ENCODE data around the gene SPDYE1. TPM values are rescaled to one million over a fixed set of nuclear protein-coding genes. Genes with fewer than 3 reads are reported as not detected.
"Not testable (repeated sequence)": the region's sequence is repeated elsewhere in the genome, so short reads cannot be mapped to it uniquely, and the experiment has no call there.

Gene SPDYE1
- total RNA-seq, 1 experiment from 2014 or later: not detected

DNA sequence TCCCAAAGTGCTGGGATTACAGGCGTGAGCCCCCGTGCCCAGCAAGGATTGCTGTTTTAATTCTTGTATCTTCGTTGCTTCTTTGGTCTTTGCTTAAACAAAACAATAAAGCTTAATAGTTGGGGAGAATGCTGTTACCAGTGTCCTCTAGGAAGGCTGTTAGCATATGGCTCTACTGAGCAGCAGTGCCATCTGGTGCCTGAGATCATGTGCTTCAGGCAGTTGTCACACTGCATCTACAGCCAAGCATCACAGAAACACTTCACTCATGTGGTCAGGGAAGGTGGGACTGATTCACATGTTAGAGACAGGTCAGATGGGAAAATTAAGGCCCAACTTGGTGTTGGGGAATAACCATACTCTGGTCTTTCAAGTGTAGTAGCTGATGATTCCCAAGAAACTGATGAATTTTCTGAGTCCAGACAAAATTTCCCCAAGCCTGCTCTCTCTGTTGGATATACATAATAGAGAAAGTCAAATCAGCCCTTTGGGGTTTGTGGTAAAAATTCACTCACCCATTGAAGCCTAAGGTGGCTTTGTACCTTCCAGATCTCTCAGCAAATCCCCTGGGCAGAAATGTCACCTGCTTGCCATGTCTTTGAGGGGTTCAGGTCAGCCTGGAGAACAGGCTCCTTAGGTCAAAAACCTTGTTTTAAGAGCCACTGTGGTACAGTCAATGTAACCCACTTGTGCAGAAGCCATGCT is 43.0 kb upstream of the SPDYE1 start:
- TF ChIP-seq, protein P1, sequence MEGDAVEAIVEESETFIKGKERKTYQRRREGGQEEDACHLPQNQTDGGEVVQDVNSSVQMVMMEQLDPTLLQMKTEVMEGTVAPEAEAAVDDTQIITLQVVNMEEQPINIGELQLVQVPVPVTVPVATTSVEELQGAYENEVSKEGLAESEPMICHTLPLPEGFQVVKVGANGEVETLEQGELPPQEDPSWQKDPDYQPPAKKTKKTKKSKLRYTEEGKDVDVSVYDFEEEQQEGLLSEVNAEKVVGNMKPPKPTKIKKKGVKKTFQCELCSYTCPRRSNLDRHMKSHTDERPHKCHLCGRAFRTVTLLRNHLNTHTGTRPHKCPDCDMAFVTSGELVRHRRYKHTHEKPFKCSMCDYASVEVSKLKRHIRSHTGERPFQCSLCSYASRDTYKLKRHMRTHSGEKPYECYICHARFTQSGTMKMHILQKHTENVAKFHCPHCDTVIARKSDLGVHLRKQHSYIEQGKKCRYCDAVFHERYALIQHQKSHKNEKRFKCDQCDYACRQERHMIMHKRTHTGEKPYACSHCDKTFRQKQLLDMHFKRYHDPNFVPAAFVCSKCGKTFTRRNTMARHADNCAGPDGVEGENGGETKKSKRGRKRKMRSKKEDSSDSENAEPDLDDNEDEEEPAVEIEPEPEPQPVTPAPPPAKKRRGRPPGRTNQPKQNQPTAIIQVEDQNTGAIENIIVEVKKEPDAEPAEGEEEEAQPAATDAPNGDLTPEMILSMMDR (conservative IDR thresholded peaks at IDR 0.05; ENCODE audit: low read depth, low read length): peak; percentile 60
- no peak for TF ChIP-seq EZH2 (IDR thresholded peaks at IDR 0.05; ENCODE audit: borderline replicate concordance, low read depth, low read length, poor library complexity, severe bottlenecking)
- no peaks in the 10 kb centered on the region for H3K4me1 ChIP-seq (ENCODE audit: insufficient read depth, low read length, poor library complexity, severe bottlenecking)
- ChIA-PET CTCF (no interaction called here), POLR2A (ENCODE audit: low non-redundant PET) (no interaction called here)
- peak; percentile 57 for DNase-seq (ENCODE audit: low spot score)
- no peaks in the 10 kb centered on the region for H3K36me3 ChIP-seq (ENCODE audit: insufficient read depth, low read length, poor library complexity, severe bottlenecking)
- BruUV-seq (replicated peaks): no TSS peak
- H3K27ac ChIP-seq (ENCODE audit: low read depth, low read length, poor library complexity, severe bottlenecking): no peak overlapping the region
- intact Hi-C loops (cut with micrococcal nuclease; ENCODE audit: unreplicated experiment): no loop called here
- no peaks in the 10 kb centered on the region for H3K9me3 ChIP-seq (ENCODE audit: low read depth, low read length, poor library complexity, severe bottlenecking)
- no peak overlapping the region for H3K4me3 ChIP-seq (ENCODE audit: low read depth, low read length, poor library complexity, severe bottlenecking)
- H3K27me3 ChIP-seq (replicated peaks; ENCODE audit: insufficient read depth, low read depth, low read length, poor library complexity): no peaks in the 10 kb centered on the region

DNA sequence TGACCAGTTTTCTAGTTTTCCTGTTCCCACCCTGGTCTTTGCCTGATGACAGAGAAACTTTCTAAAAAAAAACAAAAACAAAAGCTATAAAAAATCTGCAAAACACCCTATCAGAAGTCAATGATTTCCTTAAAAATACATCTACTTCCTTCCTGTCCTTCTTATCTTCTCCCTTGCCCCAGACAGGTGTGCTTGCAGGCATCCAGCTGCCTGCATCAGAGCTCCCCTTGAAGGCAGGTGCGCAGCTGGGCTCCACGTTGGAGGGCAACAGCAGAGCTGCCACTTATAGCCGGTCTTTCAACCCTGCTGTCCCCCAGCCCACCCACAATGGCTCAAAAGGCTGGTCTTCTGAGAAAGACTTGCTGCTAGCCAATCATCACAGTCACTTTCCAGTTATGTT is 41.7 kb upstream of the SPDYE1 start:
- Histone ChIP-seq H3K27me3 (replicated peaks; ENCODE audit: insufficient read depth, low read depth, low read length, poor library complexity) (no peaks in the 10 kb centered on the region), H3K27ac (ENCODE audit: low read depth, low read length, poor library complexity, severe bottlenecking) (no peak overlapping the region), H3K4me1 (ENCODE audit: insufficient read depth, low read length, poor library complexity, severe bottlenecking) (no peaks in the 10 kb centered on the region), H3K9me3 (ENCODE audit: low read depth, low read length, poor library complexity, severe bottlenecking) (no peaks in the 10 kb centered on the region), H3K36me3 (ENCODE audit: insufficient read depth, low read length, poor library complexity, severe bottlenecking) (no peaks in the 10 kb centered on the region), H3K4me3 (ENCODE audit: low read depth, low read length, poor library complexity, severe bottlenecking) (no peak overlapping the region)
- intact Hi-C loops (cut with micrococcal nuclease; ENCODE audit: unreplicated experiment): no loop called here
- BruUV-seq (replicated peaks): no TSS peak
- no peak for DNase-seq (ENCODE audit: low spot score)
- ChIA-PET CTCF (no interaction called here), POLR2A (ENCODE audit: low non-redundant PET) (no interaction called here)
- no peak for TF ChIP-seq EZH2 (IDR thresholded peaks at IDR 0.05; ENCODE audit: borderline replicate concordance, low read depth, low read length, poor library complexity, severe bottlenecking)
- TF ChIP-seq, protein P1 (conservative IDR thresholded peaks at IDR 0.05; ENCODE audit: low read depth, low read length): no peak

GRCh38 chr7:43960933-43961332 is 36.8 kb upstream of the SPDYE1 start:
- TF ChIP-seq, protein P1 (conservative IDR thresholded peaks at IDR 0.05; ENCODE audit: low read depth, low read length): no peak
- TF ChIP-seq EZH2 (IDR thresholded peaks at IDR 0.05; ENCODE audit: borderline replicate concordance, low read depth, low read length, poor library complexity, severe bottlenecking): no peak
- H3K27ac ChIP-seq (ENCODE audit: low read depth, low read length, poor library complexity, severe bottlenecking): no peak overlapping the region
- H3K27me3 ChIP-seq (replicated peaks; ENCODE audit: insufficient read depth, low read depth, low read length, poor library complexity): no peaks in the 10 kb centered on the region
- H3K36me3 ChIP-seq (ENCODE audit: insufficient read depth, low read length, poor library complexity, severe bottlenecking): no peaks in the 10 kb centered on the region
- no peaks in the 10 kb centered on the region for H3K4me1 ChIP-seq (ENCODE audit: insufficient read depth, low read length, poor library complexity, severe bottlenecking)
- no peak overlapping the region for H3K4me3 ChIP-seq (ENCODE audit: low read depth, low read length, poor library complexity, severe bottlenecking)
- no peaks in the 10 kb centered on the region for H3K9me3 ChIP-seq (ENCODE audit: low read depth, low read length, poor library complexity, severe bottlenecking)
- no peak for DNase-seq (ENCODE audit: low spot score)
- intact Hi-C loops (cut with micrococcal nuclease; ENCODE audit: unreplicated experiment): no loop called here
- CTCF ChIA-PET: no interaction called here
- POLR2A ChIA-PET (ENCODE audit: low non-redundant PET): no interaction called here
- BruUV-seq (replicated peaks): no TSS peak

DNA sequence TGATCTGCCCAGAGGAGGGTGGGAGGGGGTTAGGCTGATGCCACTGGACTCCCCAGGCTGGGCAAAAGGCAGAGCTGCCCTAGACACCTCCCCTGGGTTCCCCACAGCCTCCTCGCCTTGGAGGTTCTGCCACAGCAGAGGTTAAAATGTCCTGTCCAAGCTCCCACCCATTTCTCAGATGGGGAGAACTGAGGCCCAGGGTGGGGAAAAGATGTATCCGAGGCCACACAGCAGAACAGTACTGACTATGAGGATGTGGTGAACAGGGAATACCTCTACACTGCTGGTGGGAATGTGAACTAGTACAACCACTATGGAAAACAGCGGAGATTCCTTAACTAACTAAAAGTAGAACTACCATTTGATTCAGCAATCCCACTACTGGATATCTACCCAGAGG is 31.3 kb upstream of the SPDYE1 start:
- H3K27me3 ChIP-seq (replicated peaks; ENCODE audit: insufficient read depth, low read depth, low read length, poor library complexity); H3K36me3 ChIP-seq (ENCODE audit: insufficient read depth, low read length, poor library complexity, severe bottlenecking); H3K4me3 ChIP-seq (ENCODE audit: low read depth, low read length, poor library complexity, severe bottlenecking); DNase-seq (ENCODE audit: low spot score); intact Hi-C loops (cut with micrococcal nuclease; ENCODE audit: unreplicated experiment); CTCF ChIA-PET; H3K9me3 ChIP-seq (ENCODE audit: low read depth, low read length, poor library complexity, severe bottlenecking); BruUV-seq (replicated peaks); H3K4me1 ChIP-seq (ENCODE audit: insufficient read depth, low read length, poor library complexity, severe bottlenecking); POLR2A ChIA-PET (ENCODE audit: low non-redundant PET); H3K27ac ChIP-seq (ENCODE audit: low read depth, low read length, poor library complexity, severe bottlenecking): not testable (repeated sequence)

- H3K27ac ChIP-seq (ENCODE audit: low read depth, low read length, poor library complexity, severe bottlenecking); H3K4me3 ChIP-seq (ENCODE audit: low read depth, low read length, poor library complexity, severe bottlenecking); CTCF ChIA-PET; BruUV-seq (replicated peaks); H3K27me3 ChIP-seq (replicated peaks; ENCODE audit: insufficient read depth, low read depth, low read length, poor library complexity); H3K4me1 ChIP-seq (ENCODE audit: insufficient read depth, low read length, poor library complexity, severe bottlenecking); DNase-seq (ENCODE audit: low spot score); intact Hi-C loops (cut with micrococcal nuclease; ENCODE audit: unreplicated experiment); H3K9me3 ChIP-seq (ENCODE audit: low read depth, low read length, poor library complexity, severe bottlenecking); H3K36me3 ChIP-seq (ENCODE audit: insufficient read depth, low read length, poor library complexity, severe bottlenecking): not testable (repeated sequence)
- POLR2A ChIA-PET (ENCODE audit: low non-redundant PET): interaction anchor here (0.5 kb wide), 1 partner anchor 40 kb away, joined by 4 read pairs; no protein-coding TSS in a partner anchor
Measured at GRCh38 chr7:43968172-43969040, 29.3 kb upstream of the SPDYE1 start.

Data from A673 (cell line).